Endothelial cell of umbilical vein (primary cell): ENCODE results near the gene SENP7. TPM values are rescaled to one million over a fixed set of nuclear protein-coding genes. Genes with fewer than 3 reads are reported as not detected.

Experiments
- BruUV-seq: library from RNA; stranded (reverse); fragments of 400-500 nt; replicated peaks from 2 replicates; lab custom pipeline; 2021; lab: Mats Ljungman, UMichigan
- CTCF ChIA-PET: fragments of 300-600, 350-600 bp; sonication (Branson Sonifier 250); formaldehyde crosslinking; loops from one replicate; lab custom pipeline; 2021; ENCODE audit warnings: antibody characterized with exemption, inconsistent platforms; lab: Charles Lee
- POLR2A ChIA-PET: fragments of 300-600, 350-600 bp; sonication (Branson Sonifier 250); formaldehyde crosslinking; loops from one replicate; lab custom pipeline; 2021; ENCODE audit warnings: antibody characterized with exemption, inconsistent platforms; lab: Charles Lee
- DNase-seq: peaks from one replicate; pipeline ENCODE4 v3.0.0-alpha.2; 2011; ENCODE audit warnings: low read depth, low spot score
- FAIRE-seq: peaks from 2 replicates; lab custom pipeline; 2011; peaks lifted over from hg19 to GRCh38; lab: Jason Lieb, UNC
- H2AFZ ChIP-seq: 2 replicates; pipeline ENCODE4 v1.6.0; 2012; ENCODE audit warnings: low read depth, low read length, control low read depth, inconsistent platforms
- H3K27ac ChIP-seq: 2 replicates; pipeline ENCODE4 v1.5.1; 2011; ENCODE audit warnings: low read depth, mild to moderate bottlenecking, control low read depth, low read length, moderate library complexity; ENCODE audit not compliant: insufficient read depth
- H3K27me3 ChIP-seq, 2 experiments: 2 replicates each; pipeline versions ENCODE4 v1.6.0 to v1.6.1; 2011; ENCODE audit warnings: low read length in 2 of 2, mixed read lengths in 1 of 2; ENCODE audit not compliant: control insufficient read depth in 2 of 2, insufficient read depth in 2 of 2
- H3K36me3 ChIP-seq, 2 experiments: 2 replicates in 1 of 2; 3 replicates in 1 of 2; pipeline ENCODE4 v1.5.1; 2011; ENCODE audit warnings: low read length in 2 of 2, mild to moderate bottlenecking in 1 of 2, moderate library complexity in 1 of 2; ENCODE audit not compliant: control insufficient read depth in 2 of 2, insufficient read depth in 2 of 2; ENCODE audit errors: extremely low read depth in 1 of 2
- H3K4me1 ChIP-seq: 3 replicates; pipeline ENCODE4 v1.5.1; 2011; ENCODE audit warnings: mild to moderate bottlenecking, low read length; ENCODE audit not compliant: control insufficient read depth, insufficient read depth; ENCODE audit errors: extremely low read depth
- H3K4me2 ChIP-seq: 2 replicates; pipeline ENCODE4 v1.6.1; 2011; ENCODE audit warnings: low read length, control low read depth, mixed read lengths; ENCODE audit not compliant: insufficient read depth
- H3K4me3 ChIP-seq, 3 experiments: fragments of 200-600 bp in 1 of 3; sonication (generic), shearing (Covaris generic) in 1 of 3; replicated peaks in 1 of 3; 2 replicates each; pipeline ENCODE4 v1.5.1; 2011 to 2016; ENCODE audit warnings: control low read depth in 3 of 3, low read length in 3 of 3, mild to moderate bottlenecking in 2 of 3, inconsistent platforms in 1 of 3, low read depth in 1 of 3, moderate library complexity in 1 of 3; ENCODE audit not compliant: insufficient read depth in 1 of 3
- H3K79me2 ChIP-seq: 2 replicates; pipeline ENCODE4 v1.6.0; 2012; ENCODE audit warnings: low read length, inconsistent platforms; ENCODE audit not compliant: control insufficient read depth, insufficient read depth
- H3K9ac ChIP-seq: replicated peaks from 2 replicates; pipeline ENCODE3; 2011; ENCODE audit warnings: low read length, control low read depth; ENCODE audit not compliant: insufficient read depth; ENCODE audit errors: extremely low read depth
- H3K9me1 ChIP-seq: replicated peaks from 3 replicates; pipeline ENCODE4 v1.6.0; 2011; ENCODE audit warnings: mild to moderate bottlenecking, low read length; ENCODE audit not compliant: control insufficient read depth, insufficient read depth; ENCODE audit errors: extremely low read depth
- H3K9me3 ChIP-seq: replicated peaks from 2 replicates; pipeline ENCODE4 v1.5.1; 2012; ENCODE audit warnings: low read length, inconsistent platforms; ENCODE audit not compliant: control insufficient read depth, insufficient read depth
- H4K20me1 ChIP-seq: replicated peaks from 2 replicates; pipeline ENCODE3; 2011; ENCODE audit warnings: mild to moderate bottlenecking, low read length; ENCODE audit not compliant: control insufficient read depth, insufficient read depth; ENCODE audit errors: extremely low read depth
- EZH2 ChIP-seq: IDR thresholded peaks from 2 replicates; pipeline ENCODE4 v1.6.1; 2012; ENCODE audit warnings: borderline replicate concordance, low read depth, mild to moderate bottlenecking, moderate library complexity, low read length, inconsistent platforms; ENCODE audit not compliant: severe bottlenecking
- FOS ChIP-seq: IDR thresholded peaks from 2 replicates; pipeline ENCODE4 v1.6.1; 2011; ENCODE audit warnings: mild to moderate bottlenecking, low read length, moderate library complexity, borderline replicate concordance; ENCODE audit not compliant: insufficient read depth
- GATA2 ChIP-seq: IDR thresholded peaks from 2 replicates; pipeline ENCODE4 v1.7.0; 2011; ENCODE audit warnings: low read depth, mild to moderate bottlenecking, moderate library complexity, mixed read lengths, low read length; ENCODE audit not compliant: insufficient read length, insufficient read depth
- JUN ChIP-seq: IDR thresholded peaks from 2 replicates; pipeline ENCODE4 v1.6.1; 2011; ENCODE audit warnings: borderline replicate concordance, low read depth; ENCODE audit not compliant: insufficient read length, insufficient read depth
- MYC ChIP-seq: IDR thresholded peaks from one replicate; pipeline ENCODE4 v1.6.1; 2011; ENCODE audit warnings: mild to moderate bottlenecking, low read depth, low read length
- POLR2A ChIP-seq: IDR thresholded peaks from 2 replicates; pipeline ENCODE4 v1.6.1; 2012; ENCODE audit warnings: low read depth, mild to moderate bottlenecking, control low read depth, low read length
- POLR2AphosphoS5 ChIP-seq: IDR thresholded peaks from 2 replicates; pipeline ENCODE4 v1.6.1; 2012; ENCODE audit warnings: low read depth, mild to moderate bottlenecking, control low read depth, low read length, moderate library complexity; ENCODE audit not compliant: insufficient read depth
- dilution Hi-C: fragments of 300-500 bp; cut with MboI; formaldehyde crosslinking; loops from one replicate; pipeline ENCODE4 v1.15.0; 2019; ENCODE audit warnings: low sequenced_read_pairs; ENCODE audit not compliant: extremely low pct_ligation_motif_present
- intact Hi-C: fragments of 100-400 bp; cut with micrococcal nuclease; formaldehyde crosslinking; loops from one replicate; pipeline ENCODE4 v1.10.0; 2022
- polyA plus RNA-seq, 4 experiments: library from polyadenylated mRNA; depleted of rRNA in 3 of 4; stranded (reverse) in 3 of 4; unstranded in 1 of 4; fragments of >200 nt; gene quantifications; 2 replicates each; pipeline versions ENCODE4 v1.2.1 to v1.2.3, GENCODE V29; 2011 to 2012; ENCODE audit warnings: missing spikeins in 1 of 4
- total RNA-seq: library from RNA; stranded (reverse); gene quantifications from 2 replicates; pipeline ENCODE4 v1.2.3, GENCODE V29; 2021
- TF ChIP-seq, protein P1 (sequence below), 2 donors: IDR thresholded peaks; 1 replicate in 1 of 2; 2 replicates in 1 of 2; pipeline ENCODE4 v1.5.1; 2011; ENCODE audit warnings: low read length in 2 of 2, mild to moderate bottlenecking in 2 of 2, moderate library complexity in 2 of 2, control low read depth in 1 of 2, inconsistent platforms in 1 of 2, low read depth in 1 of 2; ENCODE audit not compliant: insufficient read depth in 1 of 2; ENCODE audit errors: extremely low read depth in 1 of 2
- TF ChIP-seq, protein P2 (sequence below): IDR thresholded peaks from 2 replicates; pipeline ENCODE4 v1.6.1; 2011; ENCODE audit not compliant: insufficient read depth, insufficient read length

SENP7 gene
- total and polyA plus RNA-seq, 2 donors (not counting 3 experiments of a cell fraction or from before 2014, with no cell fraction given): 5.1 to 18.7 TPM

DNA sequence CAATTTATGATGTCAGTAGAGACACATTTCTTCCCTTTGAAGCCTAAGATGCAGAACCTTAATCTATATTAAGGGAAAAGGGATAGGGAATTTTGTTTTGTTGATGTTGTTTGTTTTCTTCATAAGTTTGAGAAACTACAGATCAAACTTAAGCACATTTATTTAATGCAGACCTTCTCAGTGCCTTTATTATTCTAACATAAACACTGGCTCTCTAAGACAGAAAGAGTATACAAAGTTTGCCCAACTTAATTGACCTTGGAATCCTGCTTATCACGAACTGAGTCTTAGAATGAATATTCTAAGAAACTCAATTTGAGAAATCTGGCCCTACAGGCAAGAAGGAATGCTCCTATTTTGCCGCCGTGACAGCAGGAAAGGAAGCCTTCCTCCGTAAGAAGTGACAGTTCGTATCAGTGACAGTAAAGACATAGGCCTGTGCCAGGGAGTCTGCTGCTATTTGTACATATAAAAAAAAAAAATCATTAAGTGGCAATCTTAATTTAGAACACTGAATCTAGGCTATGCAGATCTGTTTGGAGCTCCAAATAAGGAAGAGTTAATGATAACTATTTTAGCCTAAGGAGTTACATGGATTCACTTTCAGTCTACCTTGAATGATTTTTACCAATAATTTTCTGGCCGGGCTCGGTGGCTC, 183.9 kb downstream of the SENP7 start:
- no peaks in the 10 kb centered on the region for H3K27me3 ChIP-seq
- no peak overlapping the region for H3K4me2 ChIP-seq
- no peak overlapping the region for H3K9ac ChIP-seq
- H3K4me3 ChIP-seq: no peak overlapping the region
- H3K36me3 ChIP-seq: no peaks in the 10 kb centered on the region
- intact Hi-C loops (no loop called here), dilution Hi-C loops (no loop called here)
- no peak overlapping the region for H2AFZ ChIP-seq
- no peaks in the 10 kb centered on the region for H4K20me1 ChIP-seq
- ChIA-PET POLR2A (no interaction called here), CTCF (interaction anchor here (1.6 kb wide), 1 partner anchor 12 kb away, joined by 8 read pairs; no protein-coding TSS in a partner anchor)
- no peaks in the 10 kb centered on the region for H3K9me1 ChIP-seq
- H3K4me1 ChIP-seq: no peaks in the 10 kb centered on the region
- no peaks in the 10 kb centered on the region for H3K79me2 ChIP-seq
- no TSS peak for BruUV-seq
- FAIRE-seq (no peak), DNase-seq (no peak)
- no peaks in the 10 kb centered on the region for H3K9me3 ChIP-seq
- TF ChIP-seq POLR2A: no peak
- TF ChIP-seq, protein P1, sequence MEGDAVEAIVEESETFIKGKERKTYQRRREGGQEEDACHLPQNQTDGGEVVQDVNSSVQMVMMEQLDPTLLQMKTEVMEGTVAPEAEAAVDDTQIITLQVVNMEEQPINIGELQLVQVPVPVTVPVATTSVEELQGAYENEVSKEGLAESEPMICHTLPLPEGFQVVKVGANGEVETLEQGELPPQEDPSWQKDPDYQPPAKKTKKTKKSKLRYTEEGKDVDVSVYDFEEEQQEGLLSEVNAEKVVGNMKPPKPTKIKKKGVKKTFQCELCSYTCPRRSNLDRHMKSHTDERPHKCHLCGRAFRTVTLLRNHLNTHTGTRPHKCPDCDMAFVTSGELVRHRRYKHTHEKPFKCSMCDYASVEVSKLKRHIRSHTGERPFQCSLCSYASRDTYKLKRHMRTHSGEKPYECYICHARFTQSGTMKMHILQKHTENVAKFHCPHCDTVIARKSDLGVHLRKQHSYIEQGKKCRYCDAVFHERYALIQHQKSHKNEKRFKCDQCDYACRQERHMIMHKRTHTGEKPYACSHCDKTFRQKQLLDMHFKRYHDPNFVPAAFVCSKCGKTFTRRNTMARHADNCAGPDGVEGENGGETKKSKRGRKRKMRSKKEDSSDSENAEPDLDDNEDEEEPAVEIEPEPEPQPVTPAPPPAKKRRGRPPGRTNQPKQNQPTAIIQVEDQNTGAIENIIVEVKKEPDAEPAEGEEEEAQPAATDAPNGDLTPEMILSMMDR (IDR thresholded peaks at IDR 0.05; ENCODE audit: extremely low read depth in 1 of 2, insufficient read depth in 1 of 2, low read depth in 1 of 2, low read length in 2 of 2): no peak
- TF ChIP-seq EZH2: no peak
- TF ChIP-seq GATA2: no peak
- no peak for TF ChIP-seq MYC
- TF ChIP-seq POLR2AphosphoS5: no peak
- TF ChIP-seq, protein P2, sequence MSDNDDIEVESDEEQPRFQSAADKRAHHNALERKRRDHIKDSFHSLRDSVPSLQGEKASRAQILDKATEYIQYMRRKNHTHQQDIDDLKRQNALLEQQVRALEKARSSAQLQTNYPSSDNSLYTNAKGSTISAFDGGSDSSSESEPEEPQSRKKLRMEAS: no peak
- TF ChIP-seq JUN: no peak
- no peak for TF ChIP-seq FOS
- no peak overlapping the region for H3K27ac ChIP-seq
